Lower leg skin (tissue), 4 donors: ENCODE results near the gene EYA3. TPM values are rescaled to one million over a fixed set of nuclear protein-coding genes. Genes with fewer than 3 reads are reported as not detected.
A peak's percentile ranks its signal among the peaks of the same experiment; 100 is the strongest.

Experiments
- DNase-seq, 2 donors: peaks; one replicate each; pipeline ENCODE4 v3.0.0-alpha.2; 2019; ENCODE audit warnings: low spot score in 2 of 2
- H3K4me3 ChIP-seq: fragments of 200-600 bp; sonication (generic); 2 replicates; pipeline ENCODE4 v1.5.1; 2017; ENCODE audit warnings: mild to moderate bottlenecking, low read depth; ENCODE audit not compliant: poor library complexity, severe bottlenecking
- POLR2A ChIP-seq, 2 donors: fragments of 450-650 bp; IDR thresholded peaks; one replicate each; pipeline ENCODE4 v1.6.1; 2016 to 2017; ENCODE audit warnings: antibody characterized with exemption in 2 of 2, mild to moderate bottlenecking in 1 of 2, moderate library complexity in 1 of 2
- WGBS, 2 donors: methylation state at CpG; one replicate each; pipeline ENCODE4 v1.1.5; 2018; 5-methylcytosine and 5-hydroxymethylcytosine counted together
- intact Hi-C: fragments of 100-400 bp; cut with DNase I; formaldehyde crosslinking; loops from one replicate; pipeline ENCODE4 v1.15.0; 2023; ENCODE audit warnings: low total_unique reads
- total RNA-seq, 4 donors: library from RNA; depleted of rRNA; stranded (reverse); fragments of >200 nt; gene quantifications; one replicate each; pipeline ENCODE4 v1.1.0, GENCODE V29; 2016
- TF ChIP-seq, protein P1 (sequence below), 3 donors: fragments of 450-650 bp; IDR thresholded peaks; one replicate each; pipeline ENCODE4 v1.5.1; 2016; ENCODE audit warnings: antibody characterized with exemption in 3 of 3, mild to moderate bottlenecking in 3 of 3, moderate library complexity in 2 of 3

Gene EYA3
- total RNA-seq, 4 donors from 2014 or later, result 14.9 to 20.1 (median 17.1) TPM

DNA sequence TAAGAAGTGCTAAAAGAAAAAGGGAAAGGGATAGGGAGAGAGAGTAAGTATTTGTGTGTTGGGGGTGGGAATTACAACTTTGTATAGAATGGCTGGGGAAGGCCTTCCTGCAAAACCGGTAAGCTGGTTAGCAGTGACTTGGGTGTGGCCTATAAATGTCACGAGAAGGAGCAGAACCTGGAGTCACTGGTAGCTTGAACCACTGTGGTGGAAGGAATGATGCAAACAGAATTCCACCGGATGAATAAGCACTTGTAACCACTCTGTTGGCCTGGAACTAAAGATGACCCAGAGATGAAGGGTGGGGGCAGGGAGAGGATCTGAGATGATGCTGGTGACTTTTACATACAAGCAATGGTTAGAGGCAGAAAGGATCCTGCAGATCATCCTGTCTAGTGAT is 119.7 kb downstream of the EYA3 start:
- DNase-seq, result peak in 1 of 2 donors; percentile 40
- intact Hi-C loops, result no loop called here
- WGBS, 2 donors, result 28 to 33% methylated on average over 3 of the region's 3 CpGs
- TF ChIP-seq POLR2A (IDR thresholded peaks at IDR 0.05), result no peak
- TF ChIP-seq, protein P1, sequence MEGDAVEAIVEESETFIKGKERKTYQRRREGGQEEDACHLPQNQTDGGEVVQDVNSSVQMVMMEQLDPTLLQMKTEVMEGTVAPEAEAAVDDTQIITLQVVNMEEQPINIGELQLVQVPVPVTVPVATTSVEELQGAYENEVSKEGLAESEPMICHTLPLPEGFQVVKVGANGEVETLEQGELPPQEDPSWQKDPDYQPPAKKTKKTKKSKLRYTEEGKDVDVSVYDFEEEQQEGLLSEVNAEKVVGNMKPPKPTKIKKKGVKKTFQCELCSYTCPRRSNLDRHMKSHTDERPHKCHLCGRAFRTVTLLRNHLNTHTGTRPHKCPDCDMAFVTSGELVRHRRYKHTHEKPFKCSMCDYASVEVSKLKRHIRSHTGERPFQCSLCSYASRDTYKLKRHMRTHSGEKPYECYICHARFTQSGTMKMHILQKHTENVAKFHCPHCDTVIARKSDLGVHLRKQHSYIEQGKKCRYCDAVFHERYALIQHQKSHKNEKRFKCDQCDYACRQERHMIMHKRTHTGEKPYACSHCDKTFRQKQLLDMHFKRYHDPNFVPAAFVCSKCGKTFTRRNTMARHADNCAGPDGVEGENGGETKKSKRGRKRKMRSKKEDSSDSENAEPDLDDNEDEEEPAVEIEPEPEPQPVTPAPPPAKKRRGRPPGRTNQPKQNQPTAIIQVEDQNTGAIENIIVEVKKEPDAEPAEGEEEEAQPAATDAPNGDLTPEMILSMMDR (IDR thresholded peaks at IDR 0.05), result no peak
- H3K4me3 ChIP-seq, result no peak overlapping the region

DNA sequence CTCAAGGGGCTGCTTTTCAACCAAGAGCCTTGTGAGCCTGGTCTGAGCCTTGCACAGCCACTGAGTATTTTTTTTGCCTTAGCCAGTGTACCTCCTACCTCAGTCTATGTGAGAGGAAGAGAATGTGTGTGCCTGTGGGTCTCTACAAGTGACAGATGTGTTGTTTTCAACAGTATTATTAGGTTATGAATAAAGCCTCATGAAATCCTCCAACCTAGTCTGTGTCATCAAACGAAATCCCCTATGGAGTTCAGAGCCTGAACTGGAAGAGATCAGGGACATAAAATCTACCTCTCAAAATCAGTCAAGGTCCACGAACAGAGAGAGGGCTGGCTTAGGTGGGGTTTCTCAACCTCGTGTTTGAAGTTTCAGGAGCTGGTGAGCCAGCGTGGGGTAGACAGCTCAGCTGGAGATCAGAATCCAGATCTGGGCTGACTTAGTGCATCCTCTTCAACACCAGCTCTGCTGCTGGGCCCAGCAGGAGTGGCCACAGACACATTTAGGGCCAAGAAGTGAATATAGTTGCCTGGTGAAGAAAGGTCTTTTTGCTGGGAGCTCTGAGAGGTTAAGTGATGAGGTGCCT is 120.4 kb downstream of the EYA3 start:
- 87 to 90% methylated on average over 4 of the region's 4 CpGs for WGBS, 2 donors
- TF ChIP-seq, protein P1 (IDR thresholded peaks at IDR 0.05), result no peak
- TF ChIP-seq POLR2A (IDR thresholded peaks at IDR 0.05), result no peak
- intact Hi-C loops, result no loop called here
- no peak overlapping the region for H3K4me3 ChIP-seq
- DNase-seq, result no peak

DNA sequence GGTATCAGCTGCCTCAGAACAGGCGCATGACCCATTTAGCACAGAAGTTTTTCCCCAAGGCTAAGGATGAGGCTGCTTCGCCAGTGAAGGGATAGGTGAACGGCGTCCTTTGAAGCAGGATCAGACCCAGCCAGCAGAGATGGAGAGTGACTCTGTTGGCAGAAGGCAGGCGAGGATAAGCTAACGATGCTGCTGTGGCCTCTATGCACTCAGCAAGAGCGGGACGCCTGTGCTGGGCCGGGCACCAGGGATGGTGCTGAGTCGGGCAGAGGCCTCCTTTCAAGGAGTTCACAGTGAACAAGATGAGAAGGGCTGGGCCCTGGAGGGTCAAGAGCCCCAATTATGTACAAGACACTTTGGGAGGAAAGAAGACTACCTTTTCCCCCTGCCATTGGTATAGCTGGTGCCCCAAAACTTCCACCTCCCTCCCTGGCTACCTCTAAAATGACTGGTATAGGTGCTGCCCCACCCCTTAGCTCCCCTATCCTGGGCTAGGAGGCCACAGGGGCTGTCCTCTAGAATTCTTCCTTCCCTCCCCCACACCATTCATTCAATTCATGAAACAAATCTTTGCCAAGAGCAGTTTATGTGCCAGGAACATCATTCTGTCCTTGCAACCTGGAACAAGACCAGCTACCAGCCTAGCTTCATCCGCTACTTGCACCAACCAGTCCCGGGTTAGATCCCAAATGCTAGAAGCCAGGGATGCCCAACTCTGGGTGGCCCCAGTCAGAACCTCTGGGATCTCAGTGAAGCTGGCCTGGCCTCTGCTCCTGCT is 121.1 kb downstream of the EYA3 start:
- WGBS, 2 donors, result 85 to 90% methylated on average over 12 of the region's 12 CpGs
- TF ChIP-seq POLR2A (IDR thresholded peaks at IDR 0.05), result no peak
- TF ChIP-seq, protein P1 (IDR thresholded peaks at IDR 0.05), result no peak
- DNase-seq, result no peak
- intact Hi-C loops, result no loop called here
- H3K4me3 ChIP-seq, result no peak overlapping the region

DNA sequence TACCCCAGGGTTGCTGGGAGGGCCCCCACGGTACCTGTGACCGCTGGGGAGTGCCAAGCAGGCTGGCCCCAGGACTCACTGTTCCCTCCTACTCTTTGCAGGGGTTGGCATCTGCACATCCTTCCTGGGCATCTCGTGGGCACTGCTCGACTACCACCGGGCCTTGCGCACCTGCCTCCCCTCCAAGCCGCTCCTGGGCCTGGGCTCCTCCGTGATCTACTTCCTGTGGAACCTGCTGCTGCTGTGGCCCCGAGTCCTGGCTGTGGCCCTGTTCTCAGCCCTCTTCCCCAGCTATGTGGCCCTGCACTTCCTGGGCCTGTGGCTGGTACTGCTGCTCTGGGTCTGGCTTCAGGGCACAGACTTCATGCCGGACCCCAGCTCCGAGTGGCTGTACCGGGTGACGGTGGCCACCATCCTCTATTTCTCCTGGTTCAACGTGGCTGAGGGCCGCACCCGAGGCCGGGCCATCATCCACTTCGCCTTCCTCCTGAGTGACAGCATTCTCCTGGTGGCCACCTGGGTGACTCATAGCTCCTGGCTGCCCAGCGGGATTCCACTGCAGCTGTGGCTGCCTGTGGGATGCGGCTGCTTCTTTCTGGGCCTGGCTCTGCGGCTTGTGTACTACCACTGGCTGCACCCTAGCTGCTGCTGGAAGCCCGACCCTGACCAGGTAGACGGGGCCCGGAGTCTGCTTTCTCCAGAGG is 121.9 kb downstream of the EYA3 start:
- TF ChIP-seq POLR2A (IDR thresholded peaks at IDR 0.05), result no peak
- TF ChIP-seq, protein P1 (IDR thresholded peaks at IDR 0.05), result no peak
- intact Hi-C loops, result no loop called here
- DNase-seq, result no peak
- no peak overlapping the region for H3K4me3 ChIP-seq
- WGBS, 2 donors, result 89 to 91% methylated on average over 24 of the region's 24 CpGs

DNA sequence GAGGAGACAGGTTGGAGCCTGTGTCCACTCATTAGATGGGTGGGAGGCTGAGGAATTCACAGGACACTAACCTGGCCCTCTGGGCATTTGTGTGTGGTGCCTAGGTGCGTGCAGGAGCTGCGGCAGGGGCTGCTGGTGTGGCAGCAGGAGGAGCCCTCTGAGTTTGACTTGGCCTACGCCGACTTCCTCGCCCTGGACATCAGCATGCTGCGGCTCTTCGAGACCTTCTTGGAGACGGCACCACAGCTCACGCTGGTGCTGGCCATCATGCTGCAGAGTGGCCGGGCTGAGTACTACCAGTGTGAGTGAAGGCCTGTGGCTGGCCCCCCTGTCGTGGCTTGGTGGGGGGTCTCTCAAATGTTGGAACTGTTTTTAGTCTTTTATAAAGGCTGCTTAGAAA is 125.0 kb downstream of the EYA3 start:
- intact Hi-C loops, result no loop called here
- WGBS, 2 donors, result 90 to 96% methylated on average over 8 to 11 of the region's 11 CpGs
- H3K4me3 ChIP-seq, result no peak overlapping the region
- peak in 1 of 2 donors; percentile 80 for DNase-seq
- TF ChIP-seq, protein P1 (IDR thresholded peaks at IDR 0.05), result no peak
- TF ChIP-seq POLR2A (IDR thresholded peaks at IDR 0.05), result no peak
